Endothelial cell of umbilical vein (primary cell): ENCODE measurements around the gene ZNF614. TPM values are rescaled to one million over a fixed set of nuclear protein-coding genes. Genes with fewer than 3 reads are reported as not detected.

ENCODE experiments used
- BruUV-seq: library from RNA; stranded (reverse); fragments of 400-500 nt; replicated peaks from 2 replicates; lab custom pipeline; 2021; lab: Mats Ljungman, UMichigan
- CTCF ChIA-PET: fragments of 300-600, 350-600 bp; sonication (Branson Sonifier 250); formaldehyde crosslinking; loops from one replicate; lab custom pipeline; 2021; ENCODE audit warnings: antibody characterized with exemption, inconsistent platforms; lab: Charles Lee
- POLR2A ChIA-PET: fragments of 300-600, 350-600 bp; sonication (Branson Sonifier 250); formaldehyde crosslinking; loops from one replicate; lab custom pipeline; 2021; ENCODE audit warnings: antibody characterized with exemption, inconsistent platforms; lab: Charles Lee
- DNase-seq: peaks from one replicate; pipeline ENCODE4 v3.0.0-alpha.2; 2011; ENCODE audit warnings: low read depth, low spot score
- FAIRE-seq: peaks from 2 replicates; lab custom pipeline; 2011; peaks lifted over from hg19 to GRCh38; lab: Jason Lieb, UNC
- H2AFZ ChIP-seq: 2 replicates; pipeline ENCODE4 v1.6.0; 2012; ENCODE audit warnings: low read depth, low read length, control low read depth, inconsistent platforms
- H3K27ac ChIP-seq: 2 replicates; pipeline ENCODE4 v1.5.1; 2011; ENCODE audit warnings: low read depth, mild to moderate bottlenecking, control low read depth, low read length, moderate library complexity; ENCODE audit not compliant: insufficient read depth
- H3K27me3 ChIP-seq, 2 experiments: 2 replicates each; pipeline versions ENCODE4 v1.6.0 to v1.6.1; 2011; ENCODE audit warnings: low read length in 2 of 2, mixed read lengths in 1 of 2; ENCODE audit not compliant: control insufficient read depth in 2 of 2, insufficient read depth in 2 of 2
- H3K36me3 ChIP-seq, 2 experiments: 2 replicates in 1 of 2; 3 replicates in 1 of 2; pipeline ENCODE4 v1.5.1; 2011; ENCODE audit warnings: low read length in 2 of 2, mild to moderate bottlenecking in 1 of 2, moderate library complexity in 1 of 2; ENCODE audit not compliant: control insufficient read depth in 2 of 2, insufficient read depth in 2 of 2; ENCODE audit errors: extremely low read depth in 1 of 2
- H3K4me1 ChIP-seq: 3 replicates; pipeline ENCODE4 v1.5.1; 2011; ENCODE audit warnings: mild to moderate bottlenecking, low read length; ENCODE audit not compliant: control insufficient read depth, insufficient read depth; ENCODE audit errors: extremely low read depth
- H3K4me2 ChIP-seq: 2 replicates; pipeline ENCODE4 v1.6.1; 2011; ENCODE audit warnings: low read length, control low read depth, mixed read lengths; ENCODE audit not compliant: insufficient read depth
- H3K4me3 ChIP-seq, 3 experiments: fragments of 200-600 bp in 1 of 3; sonication (generic), shearing (Covaris generic) in 1 of 3; replicated peaks in 1 of 3; 2 replicates each; pipeline ENCODE4 v1.5.1; 2011 to 2016; ENCODE audit warnings: control low read depth in 3 of 3, low read length in 3 of 3, mild to moderate bottlenecking in 2 of 3, inconsistent platforms in 1 of 3, low read depth in 1 of 3, moderate library complexity in 1 of 3; ENCODE audit not compliant: insufficient read depth in 1 of 3
- H3K79me2 ChIP-seq: 2 replicates; pipeline ENCODE4 v1.6.0; 2012; ENCODE audit warnings: low read length, inconsistent platforms; ENCODE audit not compliant: control insufficient read depth, insufficient read depth
- H3K9ac ChIP-seq: replicated peaks from 2 replicates; pipeline ENCODE3; 2011; ENCODE audit warnings: low read length, control low read depth; ENCODE audit not compliant: insufficient read depth; ENCODE audit errors: extremely low read depth
- H3K9me1 ChIP-seq: replicated peaks from 3 replicates; pipeline ENCODE4 v1.6.0; 2011; ENCODE audit warnings: mild to moderate bottlenecking, low read length; ENCODE audit not compliant: control insufficient read depth, insufficient read depth; ENCODE audit errors: extremely low read depth
- H3K9me3 ChIP-seq: replicated peaks from 2 replicates; pipeline ENCODE4 v1.5.1; 2012; ENCODE audit warnings: low read length, inconsistent platforms; ENCODE audit not compliant: control insufficient read depth, insufficient read depth
- H4K20me1 ChIP-seq: replicated peaks from 2 replicates; pipeline ENCODE3; 2011; ENCODE audit warnings: mild to moderate bottlenecking, low read length; ENCODE audit not compliant: control insufficient read depth, insufficient read depth; ENCODE audit errors: extremely low read depth
- CTCF ChIP-seq, 2 donors: IDR thresholded peaks; 1 replicate in 1 of 2; 2 replicates in 1 of 2; pipeline ENCODE4 v1.5.1; 2011; ENCODE audit warnings: low read length in 2 of 2, mild to moderate bottlenecking in 2 of 2, moderate library complexity in 2 of 2, control low read depth in 1 of 2, inconsistent platforms in 1 of 2, low read depth in 1 of 2; ENCODE audit not compliant: insufficient read depth in 1 of 2; ENCODE audit errors: extremely low read depth in 1 of 2
- EZH2 ChIP-seq: IDR thresholded peaks from 2 replicates; pipeline ENCODE4 v1.6.1; 2012; ENCODE audit warnings: borderline replicate concordance, low read depth, mild to moderate bottlenecking, moderate library complexity, low read length, inconsistent platforms; ENCODE audit not compliant: severe bottlenecking
- FOS ChIP-seq: IDR thresholded peaks from 2 replicates; pipeline ENCODE4 v1.6.1; 2011; ENCODE audit warnings: mild to moderate bottlenecking, low read length, moderate library complexity, borderline replicate concordance; ENCODE audit not compliant: insufficient read depth
- GATA2 ChIP-seq: IDR thresholded peaks from 2 replicates; pipeline ENCODE4 v1.7.0; 2011; ENCODE audit warnings: low read depth, mild to moderate bottlenecking, moderate library complexity, mixed read lengths, low read length; ENCODE audit not compliant: insufficient read length, insufficient read depth
- JUN ChIP-seq: IDR thresholded peaks from 2 replicates; pipeline ENCODE4 v1.6.1; 2011; ENCODE audit warnings: borderline replicate concordance, low read depth; ENCODE audit not compliant: insufficient read length, insufficient read depth
- MYC ChIP-seq: IDR thresholded peaks from one replicate; pipeline ENCODE4 v1.6.1; 2011; ENCODE audit warnings: mild to moderate bottlenecking, low read depth, low read length
- POLR2A ChIP-seq: IDR thresholded peaks from 2 replicates; pipeline ENCODE4 v1.6.1; 2012; ENCODE audit warnings: low read depth, mild to moderate bottlenecking, control low read depth, low read length
- POLR2AphosphoS5 ChIP-seq: IDR thresholded peaks from 2 replicates; pipeline ENCODE4 v1.6.1; 2012; ENCODE audit warnings: low read depth, mild to moderate bottlenecking, control low read depth, low read length, moderate library complexity; ENCODE audit not compliant: insufficient read depth
- dilution Hi-C: fragments of 300-500 bp; cut with MboI; formaldehyde crosslinking; loops from one replicate; pipeline ENCODE4 v1.15.0; 2019; ENCODE audit warnings: low sequenced_read_pairs; ENCODE audit not compliant: extremely low pct_ligation_motif_present
- intact Hi-C: fragments of 100-400 bp; cut with micrococcal nuclease; formaldehyde crosslinking; loops from one replicate; pipeline ENCODE4 v1.10.0; 2022
- polyA plus RNA-seq, 4 experiments: library from polyadenylated mRNA; depleted of rRNA in 3 of 4; stranded (reverse) in 3 of 4; unstranded in 1 of 4; fragments of >200 nt; gene quantifications; 2 replicates each; pipeline versions ENCODE4 v1.2.1 to v1.2.3, GENCODE V29; 2011 to 2012; ENCODE audit warnings: missing spikeins in 1 of 4
- total RNA-seq: library from RNA; stranded (reverse); gene quantifications from 2 replicates; pipeline ENCODE4 v1.2.3, GENCODE V29; 2021
- TF ChIP-seq, protein P1 (sequence below): IDR thresholded peaks from 2 replicates; pipeline ENCODE4 v1.6.1; 2011; ENCODE audit not compliant: insufficient read depth, insufficient read length

Gene ZNF614
- total and polyA plus RNA-seq, 2 donors (not counting 3 experiments of a cell fraction or from before 2014, with no cell fraction given): 2.5 to 7.8 TPM

- no TSS peak for BruUV-seq
- no peak overlapping the region for H3K4me2 ChIP-seq
- H3K27ac ChIP-seq: no peak overlapping the region
- FAIRE-seq (no peak), DNase-seq (no peak)
- intact Hi-C loops (no loop called here), dilution Hi-C loops (no loop called here)
- H3K27me3 ChIP-seq: no peaks in the 10 kb centered on the region
- H3K9me3 ChIP-seq: peaks cover 19% of the 10 kb centered on the region
- no peaks in the 10 kb centered on the region for H3K79me2 ChIP-seq
- H4K20me1 ChIP-seq: no peaks in the 10 kb centered on the region
- peaks cover 3 to 6% of the 10 kb centered on the region in 2 experiments for H3K36me3 ChIP-seq
- H3K9ac ChIP-seq: no peak overlapping the region
- CTCF ChIA-PET: no interaction called here
- no peak for TF ChIP-seq JUN
- no peak for TF ChIP-seq POLR2AphosphoS5
- TF ChIP-seq POLR2A: no peak
- no peak for TF ChIP-seq FOS
- TF ChIP-seq GATA2: no peak
- no peak for TF ChIP-seq EZH2
- no peak for TF ChIP-seq CTCF (IDR thresholded peaks at IDR 0.05; ENCODE audit: extremely low read depth in 1 of 2, insufficient read depth in 1 of 2, low read depth in 1 of 2, low read length in 2 of 2)
- TF ChIP-seq MYC: no peak
- TF ChIP-seq, protein P1, sequence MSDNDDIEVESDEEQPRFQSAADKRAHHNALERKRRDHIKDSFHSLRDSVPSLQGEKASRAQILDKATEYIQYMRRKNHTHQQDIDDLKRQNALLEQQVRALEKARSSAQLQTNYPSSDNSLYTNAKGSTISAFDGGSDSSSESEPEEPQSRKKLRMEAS: no peak
- H2AFZ ChIP-seq: no peak overlapping the region
- no peaks in the 10 kb centered on the region for H3K9me1 ChIP-seq
- H3K4me3 ChIP-seq: no peak overlapping the region
- POLR2A ChIA-PET: no interaction called here
- H3K4me1 ChIP-seq: no peaks in the 10 kb centered on the region
Measured at GRCh38 chr19:51993422-51993821, 34.8 kb downstream of the ZNF614 start.
